ENCODE data around the gene SFTPD. TPM values are rescaled to one million over a fixed set of nuclear protein-coding genes. Genes with fewer than 3 reads are reported as not detected.

SFTPD gene
- polyA plus RNA-seq, 1 donor = 0.42 TPM

GRCh38 chr10:79936625-79937615, 12.0 kb downstream of the SFTPD start:
- H3K36me3 ChIP-seq (ENCODE audit: control insufficient read depth, insufficient read depth, low read length) = no peaks in the 10 kb centered on the region
- no CpG with 5 or more reads among the region's 9 CpGs for WGBS (ENCODE audit: insufficient coverage, low lambda C conversion rate)
- no peak for DNase-seq

GRCh38 chr10:79933961-79934360, 14.9 kb downstream of the SFTPD start:
- WGBS (ENCODE audit: insufficient coverage, low lambda C conversion rate) = no CpG with 5 or more reads among the region's 3 CpGs
- H3K27ac ChIP-seq (ENCODE audit: low read length) = no peak overlapping the region
- no peaks in the 10 kb centered on the region for H3K9me3 ChIP-seq (ENCODE audit: control insufficient read depth, low read depth, low read length)
- DNase-seq = no peak
- no peak overlapping the region for H3K4me3 ChIP-seq (ENCODE audit: low read length)
- H3K27me3 ChIP-seq (ENCODE audit: control insufficient read depth, insufficient read depth, low read length) = peaks cover 20% of the 10 kb centered on the region
- no peaks in the 10 kb centered on the region for H3K4me1 ChIP-seq (ENCODE audit: control insufficient read depth, insufficient read depth, low read length)
- no peaks in the 10 kb centered on the region for H3K36me3 ChIP-seq (ENCODE audit: control insufficient read depth, insufficient read depth, low read length)

More at GRCh38 chr10:79936625-79937615, 12.0 kb downstream of the SFTPD start:
- Histone ChIP-seq H3K27ac (ENCODE audit: low read length) (no peak overlapping the region), H3K27me3 (ENCODE audit: control insufficient read depth, insufficient read depth, low read length) (peaks cover 2% of the 10 kb centered on the region), H3K9me3 (ENCODE audit: control insufficient read depth, low read depth, low read length) (no peaks in the 10 kb centered on the region), H3K4me3 (ENCODE audit: low read length) (no peak overlapping the region), H3K4me1 (ENCODE audit: control insufficient read depth, insufficient read depth, low read length) (no peaks in the 10 kb centered on the region)

- WGBS (ENCODE audit: insufficient coverage, low lambda C conversion rate) = no CpG with 5 or more reads among the region's 4 CpGs
- H3K36me3 ChIP-seq (ENCODE audit: control insufficient read depth, insufficient read depth, low read length) = no peaks in the 10 kb centered on the region
- H3K9me3 ChIP-seq (ENCODE audit: control insufficient read depth, low read depth, low read length) = no peaks in the 10 kb centered on the region
- no peaks in the 10 kb centered on the region for H3K4me1 ChIP-seq (ENCODE audit: control insufficient read depth, insufficient read depth, low read length)
- no peak overlapping the region for H3K4me3 ChIP-seq (ENCODE audit: low read length)
- no peak for DNase-seq
- no peak overlapping the region for H3K27ac ChIP-seq (ENCODE audit: low read length)
- peaks cover 26% of the 10 kb centered on the region for H3K27me3 ChIP-seq (ENCODE audit: control insufficient read depth, insufficient read depth, low read length)
Measured at GRCh38 chr10:79932841-79933379, 16.0 kb downstream of the SFTPD start.

- H3K27ac ChIP-seq (ENCODE audit: low read length) = no peak overlapping the region
- H3K36me3 ChIP-seq (ENCODE audit: control insufficient read depth, insufficient read depth, low read length) = no peaks in the 10 kb centered on the region
- peaks cover 28% of the 10 kb centered on the region for H3K27me3 ChIP-seq (ENCODE audit: control insufficient read depth, insufficient read depth, low read length)
- no peaks in the 10 kb centered on the region for H3K9me3 ChIP-seq (ENCODE audit: control insufficient read depth, low read depth, low read length)
- DNase-seq = no peak
- no peak overlapping the region for H3K4me3 ChIP-seq (ENCODE audit: low read length)
- WGBS (ENCODE audit: insufficient coverage, low lambda C conversion rate) = 90% methylated on average over 1 of the region's 1 CpG
- no peaks in the 10 kb centered on the region for H3K4me1 ChIP-seq (ENCODE audit: control insufficient read depth, insufficient read depth, low read length)
Measured at GRCh38 chr10:79932307-79932706, 16.6 kb downstream of the SFTPD start.

GRCh38 chr10:79930751-79931150, 18.2 kb downstream of the SFTPD start:
- Histone ChIP-seq H3K4me3 (ENCODE audit: low read length) (no peak overlapping the region), H3K27me3 (ENCODE audit: control insufficient read depth, insufficient read depth, low read length) (peaks cover 28% of the 10 kb centered on the region), H3K36me3 (ENCODE audit: control insufficient read depth, insufficient read depth, low read length) (no peaks in the 10 kb centered on the region), H3K27ac (ENCODE audit: low read length) (no peak overlapping the region), H3K9me3 (ENCODE audit: control insufficient read depth, low read depth, low read length) (no peaks in the 10 kb centered on the region), H3K4me1 (ENCODE audit: control insufficient read depth, insufficient read depth, low read length) (no peaks in the 10 kb centered on the region)
- DNase-seq = no peak
- WGBS (ENCODE audit: insufficient coverage, low lambda C conversion rate) = no CpG with 5 or more reads among the region's 2 CpGs

- H3K27ac ChIP-seq (ENCODE audit: low read length) = no peak overlapping the region
- DNase-seq = no peak
- peaks cover 28% of the 10 kb centered on the region for H3K27me3 ChIP-seq (ENCODE audit: control insufficient read depth, insufficient read depth, low read length)
- H3K4me1 ChIP-seq (ENCODE audit: control insufficient read depth, insufficient read depth, low read length) = no peaks in the 10 kb centered on the region
- no CpG with 5 or more reads among the region's 4 CpGs for WGBS (ENCODE audit: insufficient coverage, low lambda C conversion rate)
- H3K9me3 ChIP-seq (ENCODE audit: control insufficient read depth, low read depth, low read length) = no peaks in the 10 kb centered on the region
- H3K4me3 ChIP-seq (ENCODE audit: low read length) = no peak overlapping the region
- no peaks in the 10 kb centered on the region for H3K36me3 ChIP-seq (ENCODE audit: control insufficient read depth, insufficient read depth, low read length)
Measured at GRCh38 chr10:79930267-79930666, 18.6 kb downstream of the SFTPD start.

- Histone ChIP-seq H3K27ac (ENCODE audit: low read length) (no peak overlapping the region), H3K9me3 (ENCODE audit: control insufficient read depth, low read depth, low read length) (no peaks in the 10 kb centered on the region), H3K27me3 (ENCODE audit: control insufficient read depth, insufficient read depth, low read length) (peaks cover 31% of the 10 kb centered on the region), H3K36me3 (ENCODE audit: control insufficient read depth, insufficient read depth, low read length) (no peaks in the 10 kb centered on the region), H3K4me3 (ENCODE audit: low read length) (no peak overlapping the region), H3K4me1 (ENCODE audit: control insufficient read depth, insufficient read depth, low read length) (no peaks in the 10 kb centered on the region)
- WGBS (ENCODE audit: insufficient coverage, low lambda C conversion rate) = no CpG with 5 or more reads among the region's 14 CpGs
- DNase-seq = peak; percentile 45 to 54
Measured at GRCh38 chr10:79929409-79929904, 19.4 kb downstream of the SFTPD start.

- no CpG with 5 or more reads among the region's 7 CpGs for WGBS (ENCODE audit: insufficient coverage, low lambda C conversion rate)
- Histone ChIP-seq H3K36me3 (ENCODE audit: control insufficient read depth, insufficient read depth, low read length) (no peaks in the 10 kb centered on the region), H3K4me3 (ENCODE audit: low read length) (no peak overlapping the region), H3K9me3 (ENCODE audit: control insufficient read depth, low read depth, low read length) (no peaks in the 10 kb centered on the region), H3K27ac (ENCODE audit: low read length) (no peak overlapping the region), H3K27me3 (ENCODE audit: control insufficient read depth, insufficient read depth, low read length) (peaks cover 31% of the 10 kb centered on the region), H3K4me1 (ENCODE audit: control insufficient read depth, insufficient read depth, low read length) (no peaks in the 10 kb centered on the region)
- DNase-seq = no peak
Measured at GRCh38 chr10:79928028-79928583, 20.8 kb downstream of the SFTPD start.

- H3K9me3 ChIP-seq (ENCODE audit: control insufficient read depth, low read depth, low read length) = no peaks in the 10 kb centered on the region
- H3K4me3 ChIP-seq (ENCODE audit: low read length) = no peak overlapping the region
- H3K27ac ChIP-seq (ENCODE audit: low read length) = no peak overlapping the region
- no peaks in the 10 kb centered on the region for H3K36me3 ChIP-seq (ENCODE audit: control insufficient read depth, insufficient read depth, low read length)
- peaks cover 31% of the 10 kb centered on the region for H3K27me3 ChIP-seq (ENCODE audit: control insufficient read depth, insufficient read depth, low read length)
- no peak for DNase-seq
- no peaks in the 10 kb centered on the region for H3K4me1 ChIP-seq (ENCODE audit: control insufficient read depth, insufficient read depth, low read length)
- no CpG with 5 or more reads among the region's 3 CpGs for WGBS (ENCODE audit: insufficient coverage, low lambda C conversion rate)
Measured at GRCh38 chr10:79927111-79927828, 21.6 kb downstream of the SFTPD start.

- no CpG with 5 or more reads among the region's 7 CpGs for WGBS (ENCODE audit: insufficient coverage, low lambda C conversion rate)
- Histone ChIP-seq H3K9me3 (ENCODE audit: control insufficient read depth, low read depth, low read length) (no peaks in the 10 kb centered on the region), H3K4me3 (ENCODE audit: low read length) (no peak overlapping the region), H3K4me1 (ENCODE audit: control insufficient read depth, insufficient read depth, low read length) (no peaks in the 10 kb centered on the region), H3K27ac (ENCODE audit: low read length) (no peak overlapping the region), H3K36me3 (ENCODE audit: control insufficient read depth, insufficient read depth, low read length) (no peaks in the 10 kb centered on the region), H3K27me3 (ENCODE audit: control insufficient read depth, insufficient read depth, low read length) (peaks cover 30% of the 10 kb centered on the region)
- DNase-seq = no peak
Measured at GRCh38 chr10:79926037-79926436, 22.9 kb downstream of the SFTPD start.
